ENCODE data around the gene ARG1. TPM values are rescaled to one million over a fixed set of nuclear protein-coding genes. Genes with fewer than 3 reads are reported as not detected.

The ARG1 gene
- total RNA-seq, 8 experiments from 2014 or later = 0.45 to 1.5 (median 0.90) TPM; not detected in 1

Other genes with a start within 250 kb of the ARG1 start
- 10 to 100 TPM; 22.7 to 38.4 (median 26.9) TPM for gene MED23, start 55.0 kb downstream of the ARG1 start, total RNA-seq
- gene ENPP3, start 64.1 kb downstream of the ARG1 start, total RNA-seq = under 1 TPM in 5 of 8 experiments, not detected in 3; 0.14 to 0.78 (median 0.27) TPM
- gene OR2A4, start 128.2 kb downstream of the ARG1 start, total RNA-seq = under 1 TPM in 4 of 8 experiments, not detected in 4; 0.13 to 0.38 (median 0.17) TPM
- gene CTAGE9, start 137.8 kb downstream of the ARG1 start, total RNA-seq = under 1 TPM in 3 of 8 experiments, not detected in 5; 0.13 to 0.66 (median 0.14) TPM
- 10 to 100 TPM in 2 of 8 experiments, 1 to 10 TPM in 6; 1.0 to 40.2 (median 2.5) TPM for gene ENPP1, start 234.8 kb downstream of the ARG1 start, total RNA-seq

Data from motor neuron (in vitro differentiated cells).